Type B pancreatic cell (in vitro differentiated cells): ENCODE results near the gene ERC2. TPM values are rescaled to one million over a fixed set of nuclear protein-coding genes. Genes with fewer than 3 reads are reported as not detected.

Source experiments
- DNase-seq: peaks from one replicate; pipeline ENCODE4 v3.0.0; 2021; ENCODE audit warnings: mixed read lengths; ENCODE audit not compliant: unreplicated experiment; ENCODE audit errors: extremely low spot score
- H3K27ac Mint-ChIP-seq: 2 replicates; pipeline ENCODE4 v1.8.0; 2021; ENCODE audit warnings: mild to moderate bottlenecking, mixed read lengths
- H3K27me3 Mint-ChIP-seq: 2 replicates; pipeline ENCODE4 v1.8.0; 2021; ENCODE audit warnings: mixed read lengths
- H3K36me3 Mint-ChIP-seq: 2 replicates; pipeline ENCODE4 v1.8.0; 2021; ENCODE audit warnings: mixed read lengths
- H3K4me1 Mint-ChIP-seq: one replicate; pipeline ENCODE4 v1.8.0; 2021; ENCODE audit warnings: mixed read lengths; ENCODE audit not compliant: unreplicated experiment
- H3K4me3 Mint-ChIP-seq: 2 replicates; pipeline ENCODE4 v1.8.0; 2021; ENCODE audit warnings: mild to moderate bottlenecking, mixed read lengths
- H3K9me3 Mint-ChIP-seq: 2 replicates; pipeline ENCODE4 v1.8.0; 2021; ENCODE audit warnings: mixed read lengths
- total RNA-seq: library from RNA; stranded (reverse); gene quantifications from 2 replicates; pipeline ENCODE4 v1.2.1, GENCODE V29; 2021; ENCODE audit warnings: low replicate concordance
- TF ChIP-seq, protein P1 (sequence below): fragments of 200-600 bp; sonication (generic); conservative IDR thresholded peaks from 2 replicates; pipeline ENCODE4 v1.5.0; 2021; ENCODE audit warnings: antibody characterized with exemption, mild to moderate bottlenecking

Gene ERC2
- total RNA-seq, 1 donor from 2014 or later: 6.1 TPM

DNA sequence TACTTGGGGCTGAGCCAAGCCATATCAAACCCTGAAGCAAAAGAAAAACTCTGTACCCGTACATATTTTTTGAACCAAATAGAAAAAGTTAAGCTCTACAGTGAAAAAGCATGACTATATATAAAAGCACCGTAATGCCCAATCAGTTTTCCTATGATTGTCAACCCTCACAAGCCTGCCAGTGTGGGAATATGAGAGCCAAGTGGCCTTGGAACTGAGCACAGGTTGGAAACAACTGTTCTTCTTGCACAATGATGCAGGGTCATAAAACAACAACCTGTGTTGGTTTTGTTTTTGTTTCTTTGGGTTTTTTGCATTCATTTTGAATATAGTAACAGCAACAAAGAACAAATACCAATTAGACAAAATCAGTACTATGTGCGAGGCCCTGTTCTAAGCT is 3.5 kb upstream of the ERC2 start:
- no peaks in the 10 kb centered on the region for H3K36me3 Mint-ChIP-seq
- TF ChIP-seq, protein P1, sequence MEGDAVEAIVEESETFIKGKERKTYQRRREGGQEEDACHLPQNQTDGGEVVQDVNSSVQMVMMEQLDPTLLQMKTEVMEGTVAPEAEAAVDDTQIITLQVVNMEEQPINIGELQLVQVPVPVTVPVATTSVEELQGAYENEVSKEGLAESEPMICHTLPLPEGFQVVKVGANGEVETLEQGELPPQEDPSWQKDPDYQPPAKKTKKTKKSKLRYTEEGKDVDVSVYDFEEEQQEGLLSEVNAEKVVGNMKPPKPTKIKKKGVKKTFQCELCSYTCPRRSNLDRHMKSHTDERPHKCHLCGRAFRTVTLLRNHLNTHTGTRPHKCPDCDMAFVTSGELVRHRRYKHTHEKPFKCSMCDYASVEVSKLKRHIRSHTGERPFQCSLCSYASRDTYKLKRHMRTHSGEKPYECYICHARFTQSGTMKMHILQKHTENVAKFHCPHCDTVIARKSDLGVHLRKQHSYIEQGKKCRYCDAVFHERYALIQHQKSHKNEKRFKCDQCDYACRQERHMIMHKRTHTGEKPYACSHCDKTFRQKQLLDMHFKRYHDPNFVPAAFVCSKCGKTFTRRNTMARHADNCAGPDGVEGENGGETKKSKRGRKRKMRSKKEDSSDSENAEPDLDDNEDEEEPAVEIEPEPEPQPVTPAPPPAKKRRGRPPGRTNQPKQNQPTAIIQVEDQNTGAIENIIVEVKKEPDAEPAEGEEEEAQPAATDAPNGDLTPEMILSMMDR: no peak
- no peaks in the 10 kb centered on the region for H3K9me3 Mint-ChIP-seq
- H3K27ac Mint-ChIP-seq: no peak overlapping the region
- peaks cover 45% of the 10 kb centered on the region for H3K27me3 Mint-ChIP-seq
- peaks cover 11% of the 10 kb centered on the region for H3K4me1 Mint-ChIP-seq
- no peak overlapping the region for H3K4me3 Mint-ChIP-seq
- DNase-seq: no peak

DNA sequence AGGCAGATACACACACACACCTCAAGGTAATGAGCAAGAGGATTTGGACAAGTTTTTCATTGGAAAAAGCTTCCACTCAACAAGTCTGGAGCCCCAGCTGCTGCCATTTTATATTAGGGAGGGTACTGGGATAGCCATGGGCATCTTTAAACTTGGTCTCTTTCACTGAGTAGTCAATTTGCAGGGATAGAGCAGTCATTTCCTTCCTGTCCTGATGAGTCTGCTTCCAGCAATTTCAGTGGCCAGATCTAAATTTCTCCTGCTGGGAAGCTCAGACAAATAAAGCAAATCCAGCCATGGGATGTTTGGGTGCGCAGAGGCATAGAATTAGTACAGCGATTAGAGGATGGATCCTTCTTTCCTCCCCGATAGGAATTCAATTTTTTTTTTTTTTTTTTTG is 874 bp upstream of the ERC2 start:
- H3K4me3 Mint-ChIP-seq: peak overlapping the region; percentile 69
- TF ChIP-seq, protein P1: no peak
- H3K9me3 Mint-ChIP-seq: no peaks in the 10 kb centered on the region
- no peak for DNase-seq
- peaks cover 13% of the 10 kb centered on the region for H3K4me1 Mint-ChIP-seq
- H3K36me3 Mint-ChIP-seq: no peaks in the 10 kb centered on the region
- peaks cover 42% of the 10 kb centered on the region for H3K27me3 Mint-ChIP-seq
- H3K27ac Mint-ChIP-seq: no peak overlapping the region

DNA sequence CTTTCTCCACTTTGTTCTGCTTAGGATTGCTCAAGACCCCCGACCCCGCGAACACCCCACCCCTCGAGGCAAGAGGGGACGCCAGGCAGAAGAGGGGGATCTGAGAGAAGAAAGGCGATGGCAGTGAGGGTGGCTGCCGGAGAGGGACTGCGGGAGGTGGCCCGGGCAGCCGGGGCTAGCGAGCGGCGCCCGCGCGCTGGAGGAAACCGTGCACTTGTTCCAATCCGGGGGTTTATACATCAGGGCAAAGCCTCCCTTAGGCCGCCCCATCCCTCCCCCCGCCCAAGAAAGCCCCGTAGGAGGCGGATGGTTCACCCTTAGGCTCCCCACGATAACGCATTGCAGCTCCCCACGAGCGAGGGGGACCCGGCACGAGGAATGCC is 475 bp downstream of the ERC2 start:
- no peaks in the 10 kb centered on the region for H3K36me3 Mint-ChIP-seq
- no peak overlapping the region for H3K27ac Mint-ChIP-seq
- peaks cover 35% of the 10 kb centered on the region for H3K27me3 Mint-ChIP-seq
- H3K4me1 Mint-ChIP-seq: peaks cover 13% of the 10 kb centered on the region
- H3K9me3 Mint-ChIP-seq: no peaks in the 10 kb centered on the region
- peak overlapping the region; percentile 99 for H3K4me3 Mint-ChIP-seq
- TF ChIP-seq, protein P1: no peak
- DNase-seq: no peak

DNA sequence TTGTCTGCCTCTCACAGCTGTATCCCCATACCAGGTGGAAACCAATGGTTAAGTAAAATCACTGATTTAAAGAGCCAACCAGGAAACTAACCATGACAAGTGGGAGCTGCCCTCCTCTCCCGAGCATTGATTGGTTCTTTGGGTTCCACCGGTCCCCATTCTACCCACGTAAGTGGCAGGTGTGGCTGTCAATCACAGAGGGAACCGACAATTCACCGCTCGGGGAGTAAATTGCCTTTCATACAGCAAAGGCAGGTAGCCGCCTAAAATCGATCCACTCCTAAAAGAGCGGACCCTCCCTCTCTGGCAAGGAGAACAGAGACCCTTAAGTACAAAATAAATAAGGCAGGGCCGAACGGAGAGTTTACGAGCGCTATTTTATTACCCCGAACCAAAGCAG is 1.2 kb downstream of the ERC2 start:
- Mint-ChIP-seq H3K27me3 (peaks cover 31% of the 10 kb centered on the region), H3K4me3 (peak overlapping the region; percentile 99), H3K9me3 (no peaks in the 10 kb centered on the region), H3K27ac (peak overlapping the region; percentile 73), H3K36me3 (no peaks in the 10 kb centered on the region), H3K4me1 (peaks cover 13% of the 10 kb centered on the region)
- TF ChIP-seq, protein P1: no peak
- DNase-seq: peak; percentile 78

DNA sequence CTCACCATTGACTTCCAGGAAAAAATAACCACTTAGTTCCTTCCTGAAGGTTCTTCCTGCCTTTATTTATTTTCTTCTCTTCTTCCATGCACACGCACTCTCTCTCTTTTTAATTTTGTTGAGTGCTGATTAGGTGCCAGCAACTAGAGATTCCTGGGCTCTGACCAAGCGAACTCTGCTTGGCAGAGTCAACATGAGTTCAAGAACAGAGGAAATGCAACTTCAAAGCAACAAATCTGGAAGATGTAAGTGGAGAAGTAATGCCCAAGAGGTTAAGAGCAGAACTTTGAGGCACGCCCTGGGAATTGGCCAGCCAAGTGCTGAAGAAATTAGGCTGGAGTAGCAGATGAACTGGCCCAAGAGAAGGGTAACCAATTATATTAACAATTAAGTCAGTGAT is 8.5 kb downstream of the ERC2 start:
- Mint-ChIP-seq H3K27me3 (peaks cover 5% of the 10 kb centered on the region), H3K36me3 (no peaks in the 10 kb centered on the region), H3K9me3 (no peaks in the 10 kb centered on the region)

More for the DNA sequence above, 8.5 kb downstream of the ERC2 start:
- H3K4me3 Mint-ChIP-seq: no peak overlapping the region
- peaks cover 10% of the 10 kb centered on the region for H3K4me1 Mint-ChIP-seq
- TF ChIP-seq, protein P1: no peak
- no peak for DNase-seq
- no peak overlapping the region for H3K27ac Mint-ChIP-seq
